Colonic mucosa (tissue), 4 donors: Measurements from ENCODE around the gene NPHS1. TPM values are rescaled to one million over a fixed set of nuclear protein-coding genes. Genes with fewer than 3 reads are reported as not detected.

Source experiments
- DNase-seq: peaks from one replicate; pipeline ENCODE4 v3.0.0-alpha.2; 2020
- H3K27ac ChIP-seq: fragments of 200-600 bp; one replicate; pipeline ENCODE4 v1.8.0; 2021
- H3K27me3 ChIP-seq: fragments of 200-600 bp; one replicate; pipeline ENCODE4 v1.8.0; 2021
- H3K36me3 ChIP-seq: fragments of 200-600 bp; one replicate; pipeline ENCODE4 v1.8.0; 2021
- H3K4me1 ChIP-seq: fragments of 200-600 bp; one replicate; pipeline ENCODE4 v1.8.0; 2021; ENCODE audit warnings: mild to moderate bottlenecking
- H3K4me3 ChIP-seq: fragments of 200-600 bp; one replicate; pipeline ENCODE4 v1.8.0; 2021
- H3K9ac ChIP-seq, 2 donors: one replicate each; pipeline ENCODE4 v1.7.0; 2013; ENCODE audit warnings: control low read depth in 2 of 2, low read depth in 2 of 2, low read length in 2 of 2
- H3K9me3 ChIP-seq: fragments of 200-600 bp; one replicate; pipeline ENCODE4 v1.8.0; 2021
- intact Hi-C: fragments of 100-400 bp; cut with DNase I; formaldehyde crosslinking; loops from one replicate; pipeline ENCODE4 v1.14.1; 2022
- total RNA-seq, 2 donors: library from RNA; stranded (reverse); fragmentation: NEBNext Ultra II Directional in 1 of 2; extraction: Animal tissue kit (Norgen Biotek cat#: 25700) in 1 of 2; gene quantifications; one replicate each; pipeline ENCODE4 v1.2.1, GENCODE V29; 2021
- TF ChIP-seq, protein P1 (sequence below): fragments of 200-600 bp; IDR thresholded peaks from one replicate; pipeline ENCODE4 v1.8.0; 2022; ENCODE audit warnings: antibody characterized with exemption, mild to moderate bottlenecking
- donor health status: healthy.
- donor health status: DM: no; HTN: no; CAD: no.
- donor health status: DM: no; HTN: no; CAD: no.

The NPHS1 gene
- total RNA-seq, 2 donors from 2014 or later = not detected

GRCh38 chr19:35816262-35816661, 36.0 kb downstream of the NPHS1 start:
- no peak overlapping the region for H3K27ac ChIP-seq
- TF ChIP-seq, protein P1, sequence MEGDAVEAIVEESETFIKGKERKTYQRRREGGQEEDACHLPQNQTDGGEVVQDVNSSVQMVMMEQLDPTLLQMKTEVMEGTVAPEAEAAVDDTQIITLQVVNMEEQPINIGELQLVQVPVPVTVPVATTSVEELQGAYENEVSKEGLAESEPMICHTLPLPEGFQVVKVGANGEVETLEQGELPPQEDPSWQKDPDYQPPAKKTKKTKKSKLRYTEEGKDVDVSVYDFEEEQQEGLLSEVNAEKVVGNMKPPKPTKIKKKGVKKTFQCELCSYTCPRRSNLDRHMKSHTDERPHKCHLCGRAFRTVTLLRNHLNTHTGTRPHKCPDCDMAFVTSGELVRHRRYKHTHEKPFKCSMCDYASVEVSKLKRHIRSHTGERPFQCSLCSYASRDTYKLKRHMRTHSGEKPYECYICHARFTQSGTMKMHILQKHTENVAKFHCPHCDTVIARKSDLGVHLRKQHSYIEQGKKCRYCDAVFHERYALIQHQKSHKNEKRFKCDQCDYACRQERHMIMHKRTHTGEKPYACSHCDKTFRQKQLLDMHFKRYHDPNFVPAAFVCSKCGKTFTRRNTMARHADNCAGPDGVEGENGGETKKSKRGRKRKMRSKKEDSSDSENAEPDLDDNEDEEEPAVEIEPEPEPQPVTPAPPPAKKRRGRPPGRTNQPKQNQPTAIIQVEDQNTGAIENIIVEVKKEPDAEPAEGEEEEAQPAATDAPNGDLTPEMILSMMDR = no peak
- H3K4me1 ChIP-seq = no peaks in the 10 kb centered on the region
- intact Hi-C loops = no loop called here
- H3K9ac ChIP-seq = no peak overlapping the region
- no peaks in the 10 kb centered on the region for H3K9me3 ChIP-seq
- no peaks in the 10 kb centered on the region for H3K36me3 ChIP-seq
- H3K4me3 ChIP-seq = no peak overlapping the region
- H3K27me3 ChIP-seq = no peaks in the 10 kb centered on the region
- no peak for DNase-seq

DNA sequence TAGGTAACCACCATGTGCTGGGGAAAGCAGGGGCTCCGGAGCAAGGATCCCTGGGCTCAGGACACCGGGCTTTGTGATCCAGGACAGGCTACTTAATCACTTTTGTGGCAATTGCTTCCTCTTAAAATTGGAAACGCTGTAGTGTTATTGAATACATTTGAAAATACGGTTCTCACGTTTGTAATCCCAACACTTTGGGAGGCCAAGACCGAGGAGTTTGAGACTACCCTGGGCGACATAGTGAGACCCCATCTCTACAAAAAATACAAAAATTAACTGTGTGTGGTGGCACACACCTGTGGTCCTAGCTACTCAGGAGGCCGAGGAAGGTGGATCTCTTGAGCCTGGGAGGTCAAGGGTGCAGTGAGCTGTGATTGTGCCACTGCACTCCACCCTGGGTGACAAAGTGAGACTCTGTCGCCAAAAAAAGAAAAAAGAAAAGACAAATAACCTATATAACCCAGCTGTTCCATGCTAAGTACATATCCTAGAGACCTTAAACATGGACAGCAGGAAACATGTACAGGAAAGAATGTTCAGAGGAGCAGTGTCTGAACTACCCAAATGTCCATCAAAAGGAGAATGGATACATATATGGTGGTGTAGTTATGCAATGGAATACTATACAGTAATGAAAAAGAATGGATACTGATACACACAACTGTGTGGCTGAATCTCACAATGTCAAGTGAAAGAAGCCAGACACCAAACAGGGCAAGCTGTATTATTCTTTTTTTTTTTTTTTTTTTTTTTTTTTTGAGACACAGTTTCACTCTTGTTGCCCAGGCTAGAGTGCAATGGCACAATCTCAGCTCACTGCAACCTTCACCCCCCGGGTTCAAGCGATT, 39.0 kb downstream of the NPHS1 start:
- no peaks in the 10 kb centered on the region for H3K4me1 ChIP-seq
- intact Hi-C loops = no loop called here
- no peak overlapping the region for H3K4me3 ChIP-seq
- no peaks in the 10 kb centered on the region for H3K9me3 ChIP-seq
- H3K36me3 ChIP-seq = no peaks in the 10 kb centered on the region
- DNase-seq = no peak
- no peaks in the 10 kb centered on the region for H3K27me3 ChIP-seq
- no peak overlapping the region for H3K9ac ChIP-seq
- TF ChIP-seq, protein P1 = no peak
- no peak overlapping the region for H3K27ac ChIP-seq

DNA sequence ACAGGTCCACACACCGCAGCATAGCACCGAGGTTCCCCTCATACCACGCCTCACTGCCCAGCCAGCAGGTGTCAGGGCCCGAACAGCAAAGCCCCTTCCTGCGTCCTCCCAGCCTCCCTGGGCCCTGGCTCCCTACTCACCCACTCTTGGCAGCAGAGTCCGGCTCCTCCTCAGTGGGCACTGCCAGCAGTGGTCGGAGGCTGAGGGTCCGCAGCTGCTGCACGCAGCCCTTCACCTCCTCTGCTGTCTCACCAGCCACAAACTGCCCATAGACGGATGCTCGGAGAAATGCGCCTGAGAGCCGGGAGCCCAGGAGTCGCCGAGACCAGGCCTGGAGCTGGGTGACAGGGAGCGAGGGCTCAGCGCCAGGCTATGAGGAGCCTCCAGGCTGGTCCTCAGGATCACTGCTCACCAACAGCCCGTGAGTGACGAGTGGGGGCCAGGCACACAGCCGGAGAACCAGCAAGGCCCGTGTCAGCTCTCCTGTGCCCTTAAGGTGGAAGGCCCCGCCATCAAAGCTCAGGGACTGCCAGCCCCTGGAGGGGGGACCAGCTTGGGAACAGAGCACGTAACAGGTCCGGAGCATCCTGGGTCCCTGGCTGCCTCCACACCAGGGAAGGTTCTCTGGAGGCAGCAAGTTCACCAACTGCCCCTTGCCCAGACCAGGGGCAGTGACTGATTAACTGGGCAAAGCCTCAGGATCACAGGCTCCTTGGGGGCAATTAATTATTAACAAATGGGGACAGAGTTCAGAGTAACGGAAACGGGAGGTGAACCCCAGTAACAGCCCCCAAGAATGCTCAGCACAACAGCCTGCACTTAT, 39.9 kb downstream of the NPHS1 start, which contains the start of gene PRODH2:
Gene PRODH2, minus strand, starts transcription at position 626 of the 823 bp plus-strand sequence. Its CDS starts 40 bp downstream, at position 586.
- H3K36me3 ChIP-seq = no peaks in the 10 kb centered on the region
- no peaks in the 10 kb centered on the region for H3K9me3 ChIP-seq
- H3K27ac ChIP-seq = no peak within 1 kb of the TSS
- TF ChIP-seq, protein P1 = no peak
- no peaks in the 10 kb centered on the region for H3K4me1 ChIP-seq
- intact Hi-C loops = no loop called here
- no peak within 1 kb of the TSS for H3K4me3 ChIP-seq
- H3K27me3 ChIP-seq = no peaks in the 10 kb centered on the region
- no peak for DNase-seq
- H3K9ac ChIP-seq = no peak within 1 kb of the TSS

GRCh38 chr19:35811317-35812219, 40.7 kb downstream of the NPHS1 start:
- intact Hi-C loops = no loop called here
- Histone ChIP-seq H3K27ac (no peak overlapping the region), H3K36me3 (no peaks in the 10 kb centered on the region), H3K9me3 (no peaks in the 10 kb centered on the region), H3K4me3 (no peak overlapping the region), H3K9ac (no peak overlapping the region), H3K27me3 (no peaks in the 10 kb centered on the region), H3K4me1 (no peaks in the 10 kb centered on the region)
- TF ChIP-seq, protein P1 = no peak
- DNase-seq = no peak

DNA sequence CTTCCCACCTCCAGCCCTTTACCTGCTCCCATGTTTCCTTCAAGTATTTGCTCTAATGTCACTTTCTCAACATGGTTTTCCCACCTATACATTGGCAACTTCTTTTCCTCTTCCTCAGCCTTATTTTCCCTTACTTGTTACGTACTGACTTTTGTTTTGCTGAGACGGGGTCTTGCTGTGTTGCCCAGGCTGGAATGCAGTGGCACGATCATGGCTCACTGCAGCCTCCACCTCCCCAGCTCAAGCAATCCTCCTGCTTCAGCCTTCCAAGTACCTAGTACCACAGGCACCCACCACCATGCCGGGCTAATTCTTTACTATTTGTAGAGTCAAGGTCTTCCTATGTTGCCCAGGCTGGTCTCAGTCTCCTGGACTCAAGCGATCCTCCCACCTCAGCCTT, 44.7 kb downstream of the NPHS1 start:
- intact Hi-C loops = no loop called here
- H3K27ac ChIP-seq = no peak overlapping the region
- TF ChIP-seq, protein P1 = no peak
- H3K27me3 ChIP-seq = no peaks in the 10 kb centered on the region
- DNase-seq = no peak
- no peaks in the 10 kb centered on the region for H3K36me3 ChIP-seq
- no peak overlapping the region for H3K4me3 ChIP-seq
- H3K9ac ChIP-seq = no peak overlapping the region
- no peaks in the 10 kb centered on the region for H3K9me3 ChIP-seq
- no peaks in the 10 kb centered on the region for H3K4me1 ChIP-seq
